ENCODE measurements around the gene OR4F3.
"Not testable (repeated sequence)": the region's sequence is repeated elsewhere in the genome, so short reads cannot be mapped to it uniquely, and the experiment has no call there.

OR4F3 gene

GRCh38 chr5:181366968-181367367 is at the start of gene OR4F3:
TSS of gene OR4F3 (plus strand) at chr5:181367268.
- DNase-seq: not testable (repeated sequence)

All from stimulated activated CD4-positive, alpha-beta T cell treated with anti-CD3 and anti-CD28 coated beads, Interleukin-15, amount 100 ng/mL, for 24 hours (primary cell).